Endometrial microvascular endothelial cells (primary cell): ENCODE measurements around the gene YAP1. TPM values are rescaled to one million over a fixed set of nuclear protein-coding genes. Genes with fewer than 3 reads are reported as not detected.

Experiments used
- total RNA-seq: library from RNA; depleted of rRNA; stranded (reverse); fragments of >200 nt; gene quantifications from one replicate; pipeline ENCODE4 v1.2.3, GENCODE V29; 2015; ENCODE audit errors: inconsistent ontology term

The YAP1 gene
- total RNA-seq, 1 donor from 2014 or later, result 3.2 TPM

Other genes starting within 250 kb of the YAP1 start
- gene CEP126, start 195.4 kb upstream of the YAP1 start, total RNA-seq, result not detected
- not detected for gene ANGPTL5, start 193.9 kb upstream of the YAP1 start, total RNA-seq
- gene CFAP300, start 63.0 kb upstream of the YAP1 start, total RNA-seq, result not detected
- gene BIRC3, start 207.0 kb downstream of the YAP1 start, total RNA-seq, result 6.4 TPM
- 48.8 TPM for gene BIRC2, start 236.8 kb downstream of the YAP1 start, total RNA-seq